Neutrophil (primary cell): ENCODE measurements around the gene GPR15LG.
A peak's percentile ranks its signal among the peaks of the same experiment; 100 is the strongest.
"Not testable (repeated sequence)": the region's sequence is repeated elsewhere in the genome, so short reads cannot be mapped to it uniquely, and the experiment has no call there.

Source experiments
- H3K27ac ChIP-seq: fragments of 200-600 bp; sonication (generic); 2 replicates; pipeline ENCODE4 v1.5.1; 2016; ENCODE audit warnings: mild to moderate bottlenecking, moderate library complexity
- H3K27me3 ChIP-seq: fragments of 200-600 bp; sonication (generic); 2 replicates; pipeline ENCODE4 v1.6.0; 2016; ENCODE audit warnings: mild to moderate bottlenecking
- H3K36me3 ChIP-seq: fragments of 200-600 bp; sonication (generic); 2 replicates; pipeline ENCODE4 v1.5.1; 2017
- H3K4me1 ChIP-seq, 2 experiments: fragments of 200-600 bp in 1 of 2; sonication (generic) in 1 of 2; 1 replicate in 1 of 2; 2 replicates in 1 of 2; pipeline versions ENCODE4 v1.5.1 to v1.6.1; 2013 to 2016; ENCODE audit warnings: low read depth in 1 of 2, low read length in 1 of 2, mild to moderate bottlenecking in 1 of 2, moderate library complexity in 1 of 2; ENCODE audit not compliant: control insufficient read depth in 1 of 2, insufficient read depth in 1 of 2
- H3K4me3 ChIP-seq, 2 experiments: fragments of 200-600 bp in 1 of 2; sonication (generic) in 1 of 2; 1 replicate in 1 of 2; 2 replicates in 1 of 2; pipeline ENCODE4 v1.5.1; 2013 to 2016; ENCODE audit warnings: low read depth in 1 of 2, low read length in 1 of 2, mild to moderate bottlenecking in 1 of 2, moderate library complexity in 1 of 2
- H3K9me3 ChIP-seq: fragments of 200-600 bp; sonication (generic); 2 replicates; pipeline ENCODE4 v1.5.1; 2016
- TF ChIP-seq, protein P1 (sequence below): fragments of 200-600 bp; sonication (generic); IDR thresholded peaks from 2 replicates; pipeline ENCODE4 v1.5.1; 2016; ENCODE audit warnings: antibody characterized with exemption

Gene GPR15LG

GRCh38 chr10:84139126-84140035 is 34.2 kb upstream of the GPR15LG start, which contains the start of gene GHITM:
Gene GHITM, plus strand, starts transcription at chr10:84139509. Its CDS starts 1,992 bp downstream, at chr10:84141501.
- H3K27ac ChIP-seq, result peak within 1 kb of the TSS; percentile 97
- no peaks in the 10 kb centered on the region for H3K9me3 ChIP-seq
- TF ChIP-seq, protein P1, sequence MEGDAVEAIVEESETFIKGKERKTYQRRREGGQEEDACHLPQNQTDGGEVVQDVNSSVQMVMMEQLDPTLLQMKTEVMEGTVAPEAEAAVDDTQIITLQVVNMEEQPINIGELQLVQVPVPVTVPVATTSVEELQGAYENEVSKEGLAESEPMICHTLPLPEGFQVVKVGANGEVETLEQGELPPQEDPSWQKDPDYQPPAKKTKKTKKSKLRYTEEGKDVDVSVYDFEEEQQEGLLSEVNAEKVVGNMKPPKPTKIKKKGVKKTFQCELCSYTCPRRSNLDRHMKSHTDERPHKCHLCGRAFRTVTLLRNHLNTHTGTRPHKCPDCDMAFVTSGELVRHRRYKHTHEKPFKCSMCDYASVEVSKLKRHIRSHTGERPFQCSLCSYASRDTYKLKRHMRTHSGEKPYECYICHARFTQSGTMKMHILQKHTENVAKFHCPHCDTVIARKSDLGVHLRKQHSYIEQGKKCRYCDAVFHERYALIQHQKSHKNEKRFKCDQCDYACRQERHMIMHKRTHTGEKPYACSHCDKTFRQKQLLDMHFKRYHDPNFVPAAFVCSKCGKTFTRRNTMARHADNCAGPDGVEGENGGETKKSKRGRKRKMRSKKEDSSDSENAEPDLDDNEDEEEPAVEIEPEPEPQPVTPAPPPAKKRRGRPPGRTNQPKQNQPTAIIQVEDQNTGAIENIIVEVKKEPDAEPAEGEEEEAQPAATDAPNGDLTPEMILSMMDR, result peak; percentile 99

DNA sequence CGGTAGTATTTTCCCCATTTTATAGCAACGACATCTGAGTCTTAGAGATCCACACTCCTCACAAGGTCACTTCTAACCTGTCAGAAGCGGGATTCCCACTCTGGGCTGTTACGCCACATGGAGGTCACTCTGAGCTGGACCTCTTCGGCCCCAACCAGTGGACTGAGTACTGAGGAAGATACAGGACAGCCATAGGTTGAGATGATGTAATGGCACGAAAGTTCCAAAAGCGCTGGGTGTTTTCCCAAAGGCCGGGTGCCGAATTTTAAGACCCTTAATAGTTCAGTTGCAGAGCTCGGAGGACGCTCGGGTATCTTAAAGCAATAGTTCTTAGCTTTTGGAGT is 33.6 kb upstream of the GPR15LG start:
- Histone ChIP-seq H3K4me1 (peaks cover 24 to 25% of the 10 kb centered on the region in 2 experiments), H3K27ac (peak overlapping the region; percentile 97), H3K9me3 (no peaks in the 10 kb centered on the region), H3K27me3 (peaks cover 25% of the 10 kb centered on the region), H3K36me3 (peaks cover 35% of the 10 kb centered on the region), H3K4me3 (peak overlapping the region; percentile 83 to 86)
- TF ChIP-seq, protein P1, result no peak

More at GRCh38 chr10:84139126-84140035, 34.2 kb upstream of the GPR15LG start, which contains the start of gene GHITM:
- peaks cover 29% of the 10 kb centered on the region for H3K36me3 ChIP-seq
- H3K4me1 ChIP-seq, result peaks cover 24 to 25% of the 10 kb centered on the region in 2 experiments
- peaks cover 31% of the 10 kb centered on the region for H3K27me3 ChIP-seq
- peak within 1 kb of the TSS; percentile 83 to 86 for H3K4me3 ChIP-seq

- Histone ChIP-seq H3K4me3 (no peak overlapping the region), H3K27ac (no peak overlapping the region), H3K9me3 (no peaks in the 10 kb centered on the region), H3K36me3 (peaks cover 90% of the 10 kb centered on the region), H3K4me1 (no peaks in the 10 kb centered on the region), H3K27me3 (no peaks in the 10 kb centered on the region)
- TF ChIP-seq, protein P1, result no peak
Measured at GRCh38 chr10:84147347-84147746, 26.3 kb upstream of the GPR15LG start.

DNA sequence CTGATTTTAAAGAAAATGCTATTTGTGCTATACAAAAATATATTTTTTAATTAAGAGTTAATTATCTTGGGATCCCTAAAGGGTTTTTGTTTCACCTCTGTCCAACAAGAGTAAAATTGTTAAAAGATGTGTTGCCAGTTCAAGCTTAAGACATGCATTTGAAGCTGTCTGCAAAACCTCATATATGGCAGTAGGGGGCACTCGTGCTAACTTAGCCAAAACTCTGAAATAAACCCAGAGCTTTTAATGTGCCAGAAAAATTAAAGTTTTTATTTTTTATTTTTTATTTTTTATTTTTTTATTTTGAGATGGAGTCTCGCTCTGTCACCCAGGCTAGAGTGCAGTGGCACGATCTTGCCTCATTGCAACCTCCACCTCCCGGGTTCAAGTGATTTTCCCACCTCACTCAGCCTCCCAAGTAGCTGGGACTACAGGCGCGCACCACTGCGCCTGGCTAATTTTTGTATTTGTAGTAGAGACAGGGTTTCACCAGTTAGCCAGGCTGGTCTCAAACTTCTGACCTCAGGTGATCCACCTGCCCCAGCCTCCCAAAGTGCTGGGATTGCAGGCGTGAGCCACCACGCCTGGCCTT is 25.5 kb upstream of the GPR15LG start:
- H3K36me3 ChIP-seq, result peaks cover 90% of the 10 kb centered on the region
- H3K4me1 ChIP-seq, H3K4me3 ChIP-seq, H3K27ac ChIP-seq, H3K27me3 ChIP-seq, H3K9me3 ChIP-seq: not testable (repeated sequence)
- TF ChIP-seq, protein P1, result peak; percentile 75

GRCh38 chr10:84149854-84150253 is 23.7 kb upstream of the GPR15LG start:
- peaks cover 1 to 2% of the 10 kb centered on the region in 2 experiments for H3K4me1 ChIP-seq
- no peak overlapping the region for H3K27ac ChIP-seq
- H3K9me3 ChIP-seq, result no peaks in the 10 kb centered on the region
- H3K36me3 ChIP-seq, result peaks cover 86% of the 10 kb centered on the region
- TF ChIP-seq, protein P1, result no peak
- H3K4me3 ChIP-seq, result no peak overlapping the region
- no peaks in the 10 kb centered on the region for H3K27me3 ChIP-seq
